GM12872 (cell line): ENCODE results near the gene RAB10.

ENCODE experiments used
- CTCF ChIP-seq: IDR thresholded peaks from 3 replicates; pipeline ENCODE4 v1.5.1; 2011; ENCODE audit warnings: low read depth, mild to moderate bottlenecking, low read length, moderate library complexity; ENCODE audit not compliant: insufficient read depth

Gene RAB10

GRCh38 chr2:26099933-26100332 is 66.0 kb downstream of the RAB10 start:
- TF ChIP-seq CTCF, result no peak

GRCh38 chr2:26100384-26100783 is 66.5 kb downstream of the RAB10 start:
- no peak for TF ChIP-seq CTCF

GRCh38 chr2:26103752-26104151 is 69.9 kb downstream of the RAB10 start:
- TF ChIP-seq CTCF, result no peak

- no peak for TF ChIP-seq CTCF
These were observed 78.3 kb downstream of the RAB10 start for GRCh38 chr2:26112201-26112600.

- no peak for TF ChIP-seq CTCF
These were observed 80.3 kb downstream of the RAB10 start for GRCh38 chr2:26114151-26114550.

- TF ChIP-seq CTCF, result no peak
These were observed 84.8 kb downstream of the RAB10 start for GRCh38 chr2:26118682-26119081.

- no peak for TF ChIP-seq CTCF
These were observed 85.6 kb downstream of the RAB10 start for GRCh38 chr2:26119521-26119920.

- no peak for TF ChIP-seq CTCF
These were observed 88.7 kb downstream of the RAB10 start for GRCh38 chr2:26122630-26123029.
